Measurements from ENCODE around the gene PPP2R5C.

Gene PPP2R5C

GRCh38 chr14:101827286-101827685 is 65.8 kb downstream of the PPP2R5C start:
- DNase-seq (ENCODE audit: low spot score in 2 of 2) = no peak
- H3K9me3 ChIP-seq = 0 out of 2 replicates have a peak, but pooled peaks cover 4% of the 10 kb centered on the region
- no peaks in the 10 kb centered on the region for H3K27me3 ChIP-seq (ENCODE audit: low read depth)
- no peaks in the 10 kb centered on the region for H3K4me1 ChIP-seq
- H3K36me3 ChIP-seq (replicated peaks) = peaks cover 8% of the 10 kb centered on the region; the same call in 1 of the 2 replicates
- H3K4me3 ChIP-seq = no peak overlapping the region
- in situ Hi-C loops (cut with MboI; ENCODE audit: low sequenced_read_pairs) = no loop called here

- H3K9me3 ChIP-seq = 0 out of 2 replicates have a peak, but pooled peaks cover 1% of the 10 kb centered on the region
- peaks cover 6% of the 10 kb centered on the region; the same call in 1 of the 2 replicates for H3K36me3 ChIP-seq (replicated peaks)
- H3K4me3 ChIP-seq = no peak overlapping the region
- H3K4me1 ChIP-seq = no peaks in the 10 kb centered on the region
- H3K27me3 ChIP-seq (ENCODE audit: low read depth) = no peaks in the 10 kb centered on the region
- DNase-seq (ENCODE audit: low spot score in 2 of 2) = no peak
- in situ Hi-C loops (cut with MboI; ENCODE audit: low sequenced_read_pairs) = no loop called here
These were observed 66.5 kb downstream of the PPP2R5C start for GRCh38 chr14:101828046-101828445.

DNA sequence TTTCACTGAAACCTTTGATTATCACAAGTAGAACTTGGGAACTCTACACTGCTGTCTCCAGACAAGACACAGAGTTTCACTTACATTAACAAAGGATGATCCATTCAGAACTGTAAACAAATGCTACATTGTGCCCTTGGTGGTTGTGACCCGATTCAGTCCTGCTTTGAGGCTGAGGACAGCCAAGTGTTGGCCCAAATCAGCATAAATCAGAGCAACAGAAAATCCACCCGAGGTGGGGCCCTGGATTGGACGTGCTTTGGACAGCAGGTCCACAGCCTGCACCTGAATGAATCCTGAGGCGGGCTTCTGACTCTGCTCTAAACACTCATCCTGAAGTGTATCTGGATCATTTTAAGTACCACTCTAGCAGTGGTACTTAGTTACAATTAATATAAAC is 68.8 kb downstream of the PPP2R5C start:
- in situ Hi-C loops (cut with MboI; ENCODE audit: low sequenced_read_pairs) = no loop called here

GRCh38 chr14:101833045-101833444 is 71.5 kb downstream of the PPP2R5C start:
- in situ Hi-C loops (cut with MboI; ENCODE audit: low sequenced_read_pairs) = no loop called here
- no peak for DNase-seq (ENCODE audit: low spot score in 2 of 2)
- Histone ChIP-seq H3K36me3 (replicated peaks) (0 out of 2 replicates have a peak, but pooled peaks cover 4% of the 10 kb centered on the region), H3K4me1 (no peaks in the 10 kb centered on the region), H3K9me3 (no peaks in the 10 kb centered on the region), H3K27me3 (ENCODE audit: low read depth) (no peaks in the 10 kb centered on the region), H3K4me3 (no peak overlapping the region)

More for the DNA sequence above, 68.8 kb downstream of the PPP2R5C start:
- no peak overlapping the region for H3K4me3 ChIP-seq
- H3K4me1 ChIP-seq = no peaks in the 10 kb centered on the region
- H3K9me3 ChIP-seq = no peaks in the 10 kb centered on the region
- no peak for DNase-seq (ENCODE audit: low spot score in 2 of 2)
- H3K36me3 ChIP-seq (replicated peaks) = 0 out of 2 replicates have a peak, but pooled peaks cover 4% of the 10 kb centered on the region
- H3K27me3 ChIP-seq (ENCODE audit: low read depth) = no peaks in the 10 kb centered on the region

DNA sequence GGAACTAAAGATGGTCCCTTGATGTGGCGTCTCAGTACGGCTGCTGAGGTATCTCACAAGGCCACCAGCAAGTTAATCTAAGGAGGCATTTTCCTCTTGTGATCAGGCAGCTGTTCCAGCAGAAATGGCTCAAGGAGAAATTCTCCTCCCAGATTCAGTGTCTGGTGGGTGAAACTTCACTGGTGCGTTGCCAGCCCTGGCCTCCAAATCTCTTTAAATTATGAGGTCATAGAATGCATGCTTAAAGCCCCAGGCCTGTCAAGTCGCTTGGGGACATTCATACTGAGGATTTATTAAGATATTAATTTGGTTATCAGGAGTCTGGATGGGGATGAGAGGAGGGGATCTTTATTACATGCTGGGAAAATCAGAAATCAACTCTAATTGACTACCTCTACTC is 72.9 kb downstream of the PPP2R5C start:
- Histone ChIP-seq H3K4me3 (no peak overlapping the region), H3K4me1 (no peaks in the 10 kb centered on the region), H3K36me3 (replicated peaks) (0 out of 2 replicates have a peak, but pooled peaks cover 3% of the 10 kb centered on the region), H3K9me3 (no peaks in the 10 kb centered on the region), H3K27me3 (ENCODE audit: low read depth) (no peaks in the 10 kb centered on the region)
- in situ Hi-C loops (cut with MboI; ENCODE audit: low sequenced_read_pairs) = no loop called here
- DNase-seq (ENCODE audit: low spot score in 2 of 2) = no peak

DNA sequence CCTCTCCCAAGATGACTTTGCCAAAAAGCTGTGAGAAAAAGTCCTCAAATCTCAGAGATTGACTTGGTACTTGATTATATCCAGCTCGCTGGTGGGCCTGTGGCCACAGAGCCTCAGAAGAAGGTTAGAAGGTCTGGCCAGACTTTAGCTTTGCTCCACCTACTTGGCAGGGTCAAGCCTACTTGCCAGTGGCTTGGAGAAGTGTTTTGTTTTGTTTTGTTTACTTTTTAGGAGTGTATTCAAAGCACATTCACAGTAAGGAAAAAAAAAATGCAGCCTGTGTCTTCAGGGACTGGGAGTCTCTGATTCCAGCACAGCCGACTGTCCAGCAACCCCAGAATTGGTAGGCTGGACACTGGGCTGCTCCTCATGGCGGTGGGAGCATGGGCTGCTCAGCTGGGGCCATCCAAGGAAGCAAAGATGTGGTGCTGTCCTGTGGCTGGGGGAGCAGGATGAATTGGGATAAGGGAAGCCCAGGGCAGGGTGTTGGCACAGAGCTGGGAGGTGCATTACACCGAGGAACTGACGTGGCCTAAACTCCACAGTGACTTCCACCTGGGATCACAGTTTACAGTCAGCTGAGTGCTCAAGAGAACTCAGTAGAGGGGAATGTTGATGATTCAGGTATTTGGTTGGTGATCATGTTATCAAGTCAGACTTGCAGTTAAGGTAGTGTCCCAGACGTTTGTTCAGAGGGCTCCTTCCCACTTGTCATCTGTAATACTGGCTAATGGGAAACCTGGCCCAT is 73.5 kb downstream of the PPP2R5C start:
- no peaks in the 10 kb centered on the region for H3K36me3 ChIP-seq (replicated peaks)
- in situ Hi-C loops (cut with MboI; ENCODE audit: low sequenced_read_pairs) = no loop called here
- H3K4me1 ChIP-seq = no peaks in the 10 kb centered on the region
- H3K4me3 ChIP-seq = no peak overlapping the region
- no peaks in the 10 kb centered on the region for H3K27me3 ChIP-seq (ENCODE audit: low read depth)
- no peaks in the 10 kb centered on the region for H3K9me3 ChIP-seq
- DNase-seq (ENCODE audit: low spot score in 2 of 2) = no peak

- in situ Hi-C loops (cut with MboI; ENCODE audit: low sequenced_read_pairs) = no loop called here
- H3K9me3 ChIP-seq = no peaks in the 10 kb centered on the region
- DNase-seq (ENCODE audit: low spot score in 2 of 2) = no peak
- no peaks in the 10 kb centered on the region for H3K27me3 ChIP-seq (ENCODE audit: low read depth)
- no peaks in the 10 kb centered on the region for H3K4me1 ChIP-seq
- H3K4me3 ChIP-seq = no peak overlapping the region
- no peaks in the 10 kb centered on the region for H3K36me3 ChIP-seq (replicated peaks)
These were observed 74.1 kb downstream of the PPP2R5C start for GRCh38 chr14:101835566-101835965.

GRCh38 chr14:101836135-101836534 is 74.6 kb downstream of the PPP2R5C start:
- H3K36me3 ChIP-seq (replicated peaks) = no peaks in the 10 kb centered on the region
- no peaks in the 10 kb centered on the region for H3K27me3 ChIP-seq (ENCODE audit: low read depth)
- in situ Hi-C loops (cut with MboI; ENCODE audit: low sequenced_read_pairs) = no loop called here
- no peaks in the 10 kb centered on the region for H3K4me1 ChIP-seq
- H3K9me3 ChIP-seq = no peaks in the 10 kb centered on the region
- H3K4me3 ChIP-seq = no peak overlapping the region
- DNase-seq (ENCODE audit: low spot score in 2 of 2) = no peak

DNA sequence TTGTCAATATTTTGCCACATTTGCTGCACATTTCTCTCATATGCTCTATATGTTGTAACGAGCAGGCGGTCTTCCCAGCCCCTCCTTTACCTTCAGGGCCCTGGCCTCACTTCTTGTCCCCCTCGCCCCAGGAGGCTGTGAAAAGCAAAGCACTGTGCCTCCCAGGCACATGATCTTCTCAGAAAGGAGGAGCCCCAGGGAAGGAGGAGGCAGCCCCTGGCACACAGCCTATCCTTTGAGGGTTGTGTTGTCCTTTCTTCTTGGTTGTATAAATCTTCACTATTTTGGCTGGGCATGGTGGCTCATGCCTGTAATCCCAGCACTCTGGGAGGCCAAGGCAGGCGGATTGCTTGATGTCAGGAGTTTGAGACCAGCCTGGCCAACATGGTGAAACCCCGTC is 77.0 kb downstream of the PPP2R5C start:
- in situ Hi-C loops (cut with MboI; ENCODE audit: low sequenced_read_pairs) = no loop called here
- Histone ChIP-seq H3K4me3 (no peak overlapping the region), H3K9me3 (no peaks in the 10 kb centered on the region), H3K4me1 (no peaks in the 10 kb centered on the region), H3K36me3 (replicated peaks) (no peaks in the 10 kb centered on the region), H3K27me3 (ENCODE audit: low read depth) (no peaks in the 10 kb centered on the region)
- no peak for DNase-seq (ENCODE audit: low spot score in 2 of 2)

- H3K27me3 ChIP-seq (ENCODE audit: low read depth) = no peaks in the 10 kb centered on the region
- in situ Hi-C loops (cut with MboI; ENCODE audit: low sequenced_read_pairs) = no loop called here
- H3K36me3 ChIP-seq (replicated peaks) = no peaks in the 10 kb centered on the region
- H3K9me3 ChIP-seq = no peaks in the 10 kb centered on the region
- no peak overlapping the region for H3K4me3 ChIP-seq
- H3K4me1 ChIP-seq = no peaks in the 10 kb centered on the region
- no peak for DNase-seq (ENCODE audit: low spot score in 2 of 2)
These were observed 77.7 kb downstream of the PPP2R5C start for GRCh38 chr14:101839236-101839635.

GRCh38 chr14:101839661-101840060 is 78.2 kb downstream of the PPP2R5C start:
- Histone ChIP-seq H3K4me3 (no peak overlapping the region), H3K4me1 (no peaks in the 10 kb centered on the region), H3K27me3 (ENCODE audit: low read depth) (no peaks in the 10 kb centered on the region), H3K9me3 (no peaks in the 10 kb centered on the region), H3K36me3 (replicated peaks) (no peaks in the 10 kb centered on the region)
- no peak for DNase-seq (ENCODE audit: low spot score in 2 of 2)
- in situ Hi-C loops (cut with MboI; ENCODE audit: low sequenced_read_pairs) = no loop called here

- Histone ChIP-seq H3K4me1 (no peaks in the 10 kb centered on the region), H3K27me3 (ENCODE audit: low read depth) (no peaks in the 10 kb centered on the region), H3K4me3 (no peak overlapping the region), H3K36me3 (replicated peaks) (no peaks in the 10 kb centered on the region), H3K9me3 (no peaks in the 10 kb centered on the region)
- in situ Hi-C loops (cut with MboI; ENCODE audit: low sequenced_read_pairs) = no loop called here
- no peak for DNase-seq (ENCODE audit: low spot score in 2 of 2)
These were observed 79.3 kb downstream of the PPP2R5C start for GRCh38 chr14:101840649-101841369.

GRCh38 chr14:101843038-101843437 is 81.5 kb downstream of the PPP2R5C start:
- no peak for DNase-seq (ENCODE audit: low spot score in 2 of 2)
- in situ Hi-C loops (cut with MboI; ENCODE audit: low sequenced_read_pairs) = no loop called here
- peaks cover 6% of the 10 kb centered on the region for H3K4me1 ChIP-seq
- no peaks in the 10 kb centered on the region for H3K27me3 ChIP-seq (ENCODE audit: low read depth)
- H3K36me3 ChIP-seq (replicated peaks) = no peaks in the 10 kb centered on the region
- H3K9me3 ChIP-seq = no peaks in the 10 kb centered on the region
- no peak overlapping the region for H3K4me3 ChIP-seq

GRCh38 chr14:101843665-101844064 is 82.2 kb downstream of the PPP2R5C start:
- Histone ChIP-seq H3K4me1 (peaks cover 6% of the 10 kb centered on the region), H3K36me3 (replicated peaks) (no peaks in the 10 kb centered on the region)
- in situ Hi-C loops (cut with MboI; ENCODE audit: low sequenced_read_pairs) = no loop called here

More at GRCh38 chr14:101843665-101844064, 82.2 kb downstream of the PPP2R5C start:
- no peak for DNase-seq (ENCODE audit: low spot score in 2 of 2)
- H3K9me3 ChIP-seq = no peaks in the 10 kb centered on the region
- no peaks in the 10 kb centered on the region for H3K27me3 ChIP-seq (ENCODE audit: low read depth)
- H3K4me3 ChIP-seq = no peak overlapping the region
